IMR-90 (cell line): ENCODE measurements around the gene DGKB. TPM values are rescaled to one million over a fixed set of nuclear protein-coding genes. Genes with fewer than 3 reads are reported as not detected.

Experiments used
- ATAC-seq: fragments of 200-7000 bp; cut with Tn5 transposase; 2 replicates; pipeline ENCODE4 v1.9.1; 2020; ENCODE audit warnings: low read depth, mild to moderate bottlenecking, moderate library complexity
- BruUV-seq: library from RNA; stranded (reverse); fragments of 400-500 nt; replicated peaks from 2 replicates; lab custom pipeline; 2021; lab: Mats Ljungman, UMichigan
- CTCF ChIA-PET: fragments of 300-600 bp; formaldehyde crosslinking; extraction: SDS; loops from one replicate; lab custom pipeline; 2021; ENCODE audit warnings: antibody characterized with exemption; lab: Yijun Ruan, JAX
- POLR2A ChIA-PET: fragments of 300-600 bp; sonication (Branson Sonifier 250); formaldehyde crosslinking; loops from one replicate; lab custom pipeline; 2022; ENCODE audit warnings: antibody characterized with exemption; ENCODE audit not compliant: unreplicated experiment; lab: Charles Lee
- DNase-seq: peaks from one replicate; pipeline ENCODE4 v3.0.0; 2013
- H2AFZ ChIP-seq: replicated peaks from 2 replicates; pipeline ENCODE3; 2013; ENCODE audit warnings: low read length, mild to moderate bottlenecking; ENCODE audit not compliant: poor library complexity
- H2AK5ac ChIP-seq: 2 replicates; pipeline ENCODE4 v1.6.1; 2013; ENCODE audit warnings: low read depth, low read length, inconsistent platforms
- H2AK9ac ChIP-seq: replicated peaks from 2 replicates; pipeline ENCODE3; 2013; ENCODE audit warnings: mild to moderate bottlenecking, low read depth, low read length, moderate library complexity; ENCODE audit not compliant: poor library complexity
- H2BK120ac ChIP-seq: 2 replicates; pipeline ENCODE4 v1.6.1; 2013; ENCODE audit warnings: low read depth, low read length, inconsistent platforms
- H2BK15ac ChIP-seq: 3 replicates; pipeline ENCODE4 v1.6.1; 2013; ENCODE audit warnings: low read depth, low read length, inconsistent platforms
- H2BK20ac ChIP-seq: 2 replicates; pipeline ENCODE4 v1.6.1; 2013; ENCODE audit warnings: low read depth, mild to moderate bottlenecking, inconsistent platforms, low read length, moderate library complexity
- H2BK5ac ChIP-seq: 2 replicates; pipeline ENCODE4 v1.6.1; 2013; ENCODE audit warnings: mild to moderate bottlenecking, low read depth, low read length, inconsistent platforms; ENCODE audit not compliant: poor library complexity, severe bottlenecking
- H3K14ac ChIP-seq: replicated peaks from 2 replicates; pipeline ENCODE4 v1.6.1; 2013; ENCODE audit warnings: low read depth, low read length, inconsistent platforms
- H3K18ac ChIP-seq: 2 replicates; pipeline ENCODE4 v1.6.1; 2013; ENCODE audit warnings: low read depth, low read length, control low read depth
- H3K23ac ChIP-seq: 2 replicates; pipeline ENCODE4 v1.6.1; 2013; ENCODE audit warnings: low read depth, low read length, inconsistent platforms
- H3K27ac ChIP-seq: 2 replicates; pipeline ENCODE4 v1.5.1; 2013; ENCODE audit warnings: mild to moderate bottlenecking, control low read depth, low read length; ENCODE audit not compliant: insufficient read depth
- H3K27me3 ChIP-seq: 2 replicates; pipeline ENCODE4 v1.6.1; 2013; ENCODE audit warnings: low read length; ENCODE audit not compliant: control insufficient read depth, insufficient read depth
- H3K36me3 ChIP-seq: 2 replicates; pipeline ENCODE4 v1.6.1; 2013; ENCODE audit warnings: low read length, mixed read lengths; ENCODE audit not compliant: control insufficient read depth, insufficient read depth
- H3K4ac ChIP-seq: 2 replicates; pipeline ENCODE4 v1.6.1; 2013; ENCODE audit warnings: low read depth, low read length, inconsistent platforms
- H3K4me1 ChIP-seq: 2 replicates; pipeline ENCODE4 v1.6.1; 2013; ENCODE audit warnings: low read length, mixed read lengths; ENCODE audit not compliant: control insufficient read depth, insufficient read depth
- H3K4me2 ChIP-seq: 2 replicates; pipeline ENCODE4 v1.6.1; 2013; ENCODE audit warnings: low read depth, mild to moderate bottlenecking, control low read depth, low read length, moderate library complexity
- H3K4me3 ChIP-seq: 2 replicates; pipeline ENCODE4 v1.5.1; 2013; ENCODE audit warnings: low read depth, mild to moderate bottlenecking, control low read depth, low read length, moderate library complexity; ENCODE audit not compliant: insufficient read depth
- H3K56ac ChIP-seq: 2 replicates; pipeline ENCODE4 v1.6.1; 2013; ENCODE audit warnings: low read length, inconsistent platforms; ENCODE audit not compliant: insufficient read depth; ENCODE audit errors: extremely low read depth
- H3K79me1 ChIP-seq, 2 experiments: 2 replicates each; pipeline ENCODE4 v1.6.1; 2013; ENCODE audit warnings: low read length in 2 of 2, inconsistent platforms in 1 of 2, low read depth in 1 of 2
- H3K9ac ChIP-seq: 2 replicates; pipeline ENCODE4 v1.6.1; 2013; ENCODE audit warnings: low read depth, low read length, control low read depth
- H3K9me1 ChIP-seq: 2 replicates; pipeline ENCODE4 v1.6.1; 2013; ENCODE audit warnings: low read length, inconsistent platforms; ENCODE audit not compliant: insufficient read depth
- H3K9me3 ChIP-seq: 2 replicates; pipeline ENCODE4 v1.6.1; 2013; ENCODE audit warnings: low read length; ENCODE audit not compliant: control insufficient read depth, insufficient read depth
- H4K20me1 ChIP-seq: 2 replicates; pipeline ENCODE4 v1.6.1; 2013; ENCODE audit warnings: low read length, inconsistent platforms; ENCODE audit not compliant: insufficient read depth
- H4K5ac ChIP-seq: 2 replicates; pipeline ENCODE4 v1.6.1; 2013; ENCODE audit warnings: mild to moderate bottlenecking, low read depth, low read length, control low read depth
- H4K8ac ChIP-seq, 2 experiments: 2 replicates each; pipeline ENCODE4 v1.6.1; 2013; ENCODE audit warnings: low read depth in 2 of 2, low read length in 2 of 2, control low read depth in 1 of 2, inconsistent platforms in 1 of 2
- H4K91ac ChIP-seq: 2 replicates; pipeline ENCODE4 v1.6.1; 2013; ENCODE audit warnings: low read depth, low read length, inconsistent platforms; ENCODE audit not compliant: insufficient read depth
- BHLHE40 ChIP-seq: fragments of 150-350 bp; IDR thresholded peaks from 2 replicates; pipeline ENCODE4 v1.6.1; 2016; ENCODE audit warnings: mild to moderate bottlenecking, low read depth, low read length
- CHD1 ChIP-seq: IDR thresholded peaks from 2 replicates; pipeline ENCODE4 v1.6.1; 2012; ENCODE audit warnings: low read depth, low read length, improper control_type of control experiment
- ELK1 ChIP-seq: fragments of 150-350 bp; IDR thresholded peaks from 2 replicates; pipeline ENCODE4 v1.6.1; 2016; ENCODE audit warnings: low read depth, mild to moderate bottlenecking, low read length, moderate library complexity, borderline replicate concordance
- FOS ChIP-seq: fragments of 150-350 bp; IDR thresholded peaks from 2 replicates; pipeline ENCODE4 v1.6.1; 2016; ENCODE audit warnings: low read depth, low read length
- MAFK ChIP-seq: IDR thresholded peaks from 2 replicates; pipeline ENCODE4 v1.6.1; 2012; ENCODE audit warnings: low read depth, low read length, improper control_type of control experiment
- MAZ ChIP-seq: IDR thresholded peaks from 2 replicates; pipeline ENCODE4 v1.6.1; 2012; ENCODE audit warnings: low read depth, mild to moderate bottlenecking, low read length, improper control_type of control experiment, moderate library complexity, borderline replicate concordance
- MXI1 ChIP-seq: IDR thresholded peaks from 2 replicates; pipeline ENCODE4 v1.6.1; 2012; ENCODE audit warnings: low read depth, mild to moderate bottlenecking, low read length, moderate library complexity, borderline replicate concordance
- NFE2L2 ChIP-seq: fragments of 150-350 bp; IDR thresholded peaks from 2 replicates; pipeline ENCODE4 v1.6.1; 2016; ENCODE audit warnings: low read depth, mild to moderate bottlenecking, low read length
- POLR2A ChIP-seq: IDR thresholded peaks from 2 replicates; pipeline ENCODE4 v1.6.1; 2012; ENCODE audit warnings: mild to moderate bottlenecking, low read depth, low read length
- RAD21 ChIP-seq: IDR thresholded peaks from 2 replicates; pipeline ENCODE4 v1.6.1; 2012; ENCODE audit warnings: low read length, improper control_type of control experiment
- RCOR1 ChIP-seq: IDR thresholded peaks from 2 replicates; pipeline ENCODE4 v1.6.1; 2012; ENCODE audit warnings: mild to moderate bottlenecking, low read length, improper control_type of control experiment; ENCODE audit not compliant: insufficient replicate concordance
- RFX5 ChIP-seq: IDR thresholded peaks from 2 replicates; pipeline ENCODE4 v1.8.0; 2012; ENCODE audit warnings: low read depth, mild to moderate bottlenecking, low read length, moderate library complexity
- SMC3 ChIP-seq: fragments of 150-350 bp; IDR thresholded peaks from 2 replicates; pipeline ENCODE4 v1.6.1; 2016; ENCODE audit warnings: low read depth, mild to moderate bottlenecking, antibody characterized with exemption, low read length, moderate library complexity
- USF2 ChIP-seq: fragments of 150-350 bp; IDR thresholded peaks from 2 replicates; pipeline ENCODE4 v1.6.1; 2017; ENCODE audit warnings: mild to moderate bottlenecking, antibody characterized with exemption, low read length, low read depth
- WGBS, 2 experiments: methylation state at CpG; one replicate each; pipeline versions ENCODE4 v1.1.5 to v1.1.7; 2013; ENCODE audit warnings: missing lambda C conversion rate in 2 of 2; ENCODE audit not compliant: insufficient read length in 1 of 2; ENCODE audit errors: extremely low coverage in 2 of 2; 5-methylcytosine and 5-hydroxymethylcytosine counted together
- dilution Hi-C: fragments of 300-500 bp; cut with HindIII; formaldehyde crosslinking; loops from one replicate; pipeline ENCODE4 v1.14.3; 2018; ENCODE audit warnings: low sequenced_read_pairs; ENCODE audit not compliant: unreplicated experiment
- in situ Hi-C: fragments of 300-500 bp; cut with MboI; formaldehyde crosslinking; loops from 3 replicates; pipeline ENCODE4 v1.14.3; 2019; ENCODE audit warnings: low sequenced_read_pairs, inconsistent platforms, mixed read lengths
- intact Hi-C: fragments of 100-400 bp; cut with micrococcal nuclease; formaldehyde crosslinking; loops from 2 replicates; pipeline ENCODE4 v1.10.0; 2022
- polyA plus RNA-seq, 3 experiments: library from polyadenylated mRNA; depleted of rRNA; stranded (reverse); fragments of >200 nt; gene quantifications; 2 replicates each; pipeline ENCODE4 v1.2.3, GENCODE V29; 2012; ENCODE audit warnings: low replicate concordance in 1 of 3
- total RNA-seq: library from RNA; depleted of rRNA; stranded (reverse); fragments of >200 nt; gene quantifications from 2 replicates; pipeline ENCODE4 v1.2.3, GENCODE V29; 2012
- TF ChIP-seq, protein P1 (sequence below): conservative IDR thresholded peaks from 2 replicates; pipeline ENCODE4 v1.5.1; 2012; ENCODE audit warnings: mild to moderate bottlenecking, low read depth, low read length, improper control_type of control experiment

DGKB gene
- total and polyA plus RNA-seq, 2 of the 4 experiments (the other 2 are of a cell fraction), result not detected

GRCh38 chr7:14934839-14935238 is 32.3 kb upstream of the DGKB start:
- H2AK9ac ChIP-seq, result no peak overlapping the region
- H3K4me2 ChIP-seq, result no peak overlapping the region
- H3K79me1 ChIP-seq, result no peaks in the 10 kb centered on the region
- no peak overlapping the region for H4K5ac ChIP-seq
- ATAC-seq (no peak), DNase-seq (no peak)
- no peak overlapping the region for H3K27ac ChIP-seq
- H2BK5ac ChIP-seq, result no peak overlapping the region
- H4K8ac ChIP-seq, result no peak overlapping the region
- ChIA-PET POLR2A (no interaction called here), CTCF (no interaction called here)
- intact Hi-C loops, result no loop called here
- no peaks in the 10 kb centered on the region for H3K9me3 ChIP-seq
- no peak overlapping the region for H2AK5ac ChIP-seq
- no peak overlapping the region for H2BK20ac ChIP-seq
- H2BK15ac ChIP-seq, result no peak overlapping the region
- no peaks in the 10 kb centered on the region for H3K9me1 ChIP-seq
- in situ Hi-C loops, result no loop called here
- no peaks in the 10 kb centered on the region for H3K36me3 ChIP-seq
- 67% methylated on average over 3 of the region's 3 CpGs; no CpG with 5 or more reads in 1 of the 2 experiments for WGBS, 2 experiments
- no peak overlapping the region for H3K18ac ChIP-seq
- no peak overlapping the region for H4K91ac ChIP-seq
- no peaks in the 10 kb centered on the region for H3K27me3 ChIP-seq
- H3K4ac ChIP-seq, result no peak overlapping the region
- no peak overlapping the region for H3K23ac ChIP-seq
- no peak overlapping the region for H3K56ac ChIP-seq
- no peak overlapping the region for H2AFZ ChIP-seq
- TF ChIP-seq CHD1 (no peak), SMC3 (no peak), ELK1 (no peak), RAD21 (no peak), POLR2A (no peak), MAZ (no peak), RFX5 (no peak), BHLHE40 (no peak), MAFK (no peak), USF2 (no peak), RCOR1 (no peak), NFE2L2 (no peak), FOS (no peak), MXI1 (no peak)
- TF ChIP-seq, protein P1, sequence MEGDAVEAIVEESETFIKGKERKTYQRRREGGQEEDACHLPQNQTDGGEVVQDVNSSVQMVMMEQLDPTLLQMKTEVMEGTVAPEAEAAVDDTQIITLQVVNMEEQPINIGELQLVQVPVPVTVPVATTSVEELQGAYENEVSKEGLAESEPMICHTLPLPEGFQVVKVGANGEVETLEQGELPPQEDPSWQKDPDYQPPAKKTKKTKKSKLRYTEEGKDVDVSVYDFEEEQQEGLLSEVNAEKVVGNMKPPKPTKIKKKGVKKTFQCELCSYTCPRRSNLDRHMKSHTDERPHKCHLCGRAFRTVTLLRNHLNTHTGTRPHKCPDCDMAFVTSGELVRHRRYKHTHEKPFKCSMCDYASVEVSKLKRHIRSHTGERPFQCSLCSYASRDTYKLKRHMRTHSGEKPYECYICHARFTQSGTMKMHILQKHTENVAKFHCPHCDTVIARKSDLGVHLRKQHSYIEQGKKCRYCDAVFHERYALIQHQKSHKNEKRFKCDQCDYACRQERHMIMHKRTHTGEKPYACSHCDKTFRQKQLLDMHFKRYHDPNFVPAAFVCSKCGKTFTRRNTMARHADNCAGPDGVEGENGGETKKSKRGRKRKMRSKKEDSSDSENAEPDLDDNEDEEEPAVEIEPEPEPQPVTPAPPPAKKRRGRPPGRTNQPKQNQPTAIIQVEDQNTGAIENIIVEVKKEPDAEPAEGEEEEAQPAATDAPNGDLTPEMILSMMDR, result no peak
- H4K20me1 ChIP-seq, result no peaks in the 10 kb centered on the region
- H3K9ac ChIP-seq, result no peak overlapping the region
- H3K4me1 ChIP-seq, result no peaks in the 10 kb centered on the region
- no TSS peak for BruUV-seq
- dilution Hi-C loops, result no loop called here
- H3K4me3 ChIP-seq, result no peak overlapping the region
- H2BK120ac ChIP-seq, result no peak overlapping the region
- no peak overlapping the region for H3K14ac ChIP-seq
